Endodermal cell (in vitro differentiated cells): ENCODE data around the gene TAGLN2. TPM values are rescaled to one million over a fixed set of nuclear protein-coding genes. Genes with fewer than 3 reads are reported as not detected.

Source experiments
- DNase-seq: peaks from one replicate; pipeline ENCODE4 v3.0.0-alpha.2; 2017
- H3K27ac ChIP-seq: 2 replicates; pipeline ENCODE4 v1.5.1; 2013; ENCODE audit warnings: mild to moderate bottlenecking, low read depth, low read length, moderate library complexity
- H3K27me3 ChIP-seq: 2 replicates; pipeline ENCODE4 v1.6.1; 2013; ENCODE audit warnings: mild to moderate bottlenecking, low read length, moderate library complexity; ENCODE audit not compliant: insufficient read depth, control insufficient read depth, poor library complexity, severe bottlenecking
- H3K36me3 ChIP-seq: 2 replicates; pipeline ENCODE4 v1.7.0; 2013; ENCODE audit warnings: mild to moderate bottlenecking, low read length, moderate library complexity; ENCODE audit not compliant: control insufficient read depth, insufficient read depth
- H3K4me1 ChIP-seq: one replicate; pipeline ENCODE4 v1.7.0; 2013; ENCODE audit warnings: low read length; ENCODE audit not compliant: control insufficient read depth, insufficient read depth
- H3K4me3 ChIP-seq: 2 replicates; pipeline ENCODE4 v1.5.1; 2013; ENCODE audit warnings: mild to moderate bottlenecking, low read length, moderate library complexity
- H3K9ac ChIP-seq: 2 replicates; pipeline ENCODE4 v1.6.1; 2013; ENCODE audit warnings: mild to moderate bottlenecking, low read length, moderate library complexity; ENCODE audit not compliant: poor library complexity, severe bottlenecking; ENCODE audit errors: extremely low read depth
- H3K9me3 ChIP-seq: 2 replicates; pipeline ENCODE4 v1.6.1; 2013; ENCODE audit warnings: mild to moderate bottlenecking, low read length, moderate library complexity; ENCODE audit not compliant: control insufficient read depth
- H3K27ac Mint-ChIP-seq: 2 replicates; pipeline ENCODE4 v1.8.0; 2020; ENCODE audit warnings: mixed read lengths
- H3K27me3 Mint-ChIP-seq: 2 replicates; pipeline ENCODE4 v1.8.0; 2021; ENCODE audit warnings: mild to moderate bottlenecking, mixed read lengths; ENCODE audit not compliant: insufficient read depth
- H3K36me3 Mint-ChIP-seq: 2 replicates; pipeline ENCODE4 v1.8.0; 2020; ENCODE audit warnings: low read depth, mixed read lengths
- H3K4me1 Mint-ChIP-seq: 2 replicates; pipeline ENCODE4 v1.8.0; 2020; ENCODE audit warnings: mixed read lengths
- H3K4me3 Mint-ChIP-seq: 2 replicates; pipeline ENCODE4 v1.8.0; 2020; ENCODE audit warnings: mild to moderate bottlenecking, moderate library complexity, mixed read lengths
- H3K9me3 Mint-ChIP-seq: 2 replicates; pipeline ENCODE4 v1.8.0; 2020; ENCODE audit warnings: mild to moderate bottlenecking, mixed read lengths
- CTCF ChIP-seq: fragments of 200-600 bp; sonication (generic); conservative IDR thresholded peaks from 2 replicates; pipeline ENCODE4 v1.5.0; 2021; ENCODE audit warnings: antibody characterized with exemption, mild to moderate bottlenecking
- WGBS, 2 experiments: methylation state at CpG; one replicate each; pipeline versions ENCODE4 v1.1.5 to v1.1.7; 2013; ENCODE audit warnings: missing lambda C conversion rate in 2 of 2, mixed read lengths in 1 of 2; ENCODE audit not compliant: insufficient coverage in 1 of 2, insufficient read length in 1 of 2; 5-methylcytosine and 5-hydroxymethylcytosine counted together
- total RNA-seq, 2 donors: library from RNA; stranded (reverse); fragmentation: NEBNext Ultra II Directional in 1 of 2; extraction: Animal tissue kit (Norgen Biotek cat#: 25700) in 1 of 2; gene quantifications; 2 replicates in 1 of 2; 3 replicates in 1 of 2; pipeline ENCODE4 v1.2.1, GENCODE V29; 2021

TAGLN2 gene
- total RNA-seq, 2 donors from 2014 or later, result 136 to 221 TPM

DNA sequence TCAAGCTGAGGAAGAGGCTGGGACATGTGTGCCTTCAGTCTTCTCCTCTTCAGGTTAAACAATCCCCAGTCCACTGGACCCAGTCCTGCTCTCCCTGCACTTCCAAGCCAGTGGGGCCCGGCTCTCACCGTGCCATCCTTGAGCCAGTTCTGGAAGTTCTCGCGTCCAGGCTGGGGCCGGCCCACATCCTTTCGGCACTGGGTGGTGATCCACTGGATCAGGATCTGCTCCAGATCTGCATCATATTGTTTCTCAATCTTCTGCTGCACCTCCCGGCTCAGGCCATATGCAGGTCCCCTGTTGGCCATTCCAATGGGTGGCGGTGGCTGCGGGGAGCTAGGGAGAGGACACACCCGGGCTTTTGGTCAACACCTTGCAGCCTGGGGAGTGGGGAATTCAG, 5.1 kb downstream of the TAGLN2 start:
- Mint-ChIP-seq H3K4me3 (no peak overlapping the region), H3K4me1 (peaks cover 63% of the 10 kb centered on the region), H3K36me3 (peaks cover 33% of the 10 kb centered on the region), H3K9me3 (no peaks in the 10 kb centered on the region), H3K27ac (no peak overlapping the region), H3K27me3 (no peaks in the 10 kb centered on the region)
- WGBS, 2 experiments, result 92 to 97% methylated on average over 8 to 10 of the region's 10 CpGs
- Histone ChIP-seq H3K4me3 (no peak overlapping the region), H3K9ac (no peak overlapping the region), H3K27ac (no peak overlapping the region), H3K36me3 (peaks cover 51% of the 10 kb centered on the region), H3K4me1 (peaks cover 30% of the 10 kb centered on the region), H3K9me3 (no peaks in the 10 kb centered on the region), H3K27me3 (no peaks in the 10 kb centered on the region)
- no peak for TF ChIP-seq CTCF
- no peak for DNase-seq

DNA sequence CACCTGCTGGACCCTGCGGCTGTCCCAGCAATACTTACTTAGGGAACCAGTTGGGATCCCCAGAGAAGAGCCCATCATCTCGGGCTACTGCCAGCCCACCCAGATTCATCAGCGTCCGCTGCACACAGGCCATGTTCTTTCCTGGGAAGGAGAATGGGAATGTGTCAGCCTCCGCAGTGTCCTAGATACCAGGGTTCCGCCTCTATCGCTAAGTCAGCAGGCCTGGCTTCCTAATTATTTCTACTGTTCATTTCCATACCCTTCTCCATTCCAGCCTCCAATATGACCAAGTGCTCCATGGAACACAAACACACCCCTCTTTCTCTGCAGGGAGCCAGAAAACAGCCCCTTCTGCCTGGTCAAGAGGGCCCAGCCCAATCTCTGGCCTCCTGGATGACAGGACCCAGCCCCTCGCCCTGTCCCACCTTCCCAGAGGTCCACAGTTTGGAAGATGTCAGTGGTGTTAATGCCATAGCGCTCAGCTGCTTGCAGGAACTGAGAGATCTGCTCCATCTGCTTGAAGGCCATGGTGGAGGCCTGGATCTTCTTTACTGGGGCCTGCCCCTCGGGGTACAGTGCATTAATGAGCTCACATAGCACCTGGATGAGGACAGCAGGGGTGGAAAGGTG, 6.0 kb downstream of the TAGLN2 start:
- H3K27ac ChIP-seq, result no peak overlapping the region
- no peak overlapping the region for H3K4me3 ChIP-seq
- H3K9me3 ChIP-seq, result no peaks in the 10 kb centered on the region
- Mint-ChIP-seq H3K4me1 (peaks cover 70% of the 10 kb centered on the region), H3K36me3 (peaks cover 33% of the 10 kb centered on the region), H3K9me3 (no peaks in the 10 kb centered on the region), H3K27ac (no peak overlapping the region), H3K4me3 (no peak overlapping the region), H3K27me3 (no peaks in the 10 kb centered on the region)
- H3K4me1 ChIP-seq, result peaks cover 32% of the 10 kb centered on the region
- H3K36me3 ChIP-seq, result peaks cover 51% of the 10 kb centered on the region
- no peak for DNase-seq
- no peak for TF ChIP-seq CTCF
- H3K9ac ChIP-seq, result no peak overlapping the region
- WGBS, 2 experiments, result 94 to 100% methylated on average over 8 to 10 of the region's 10 CpGs
- no peaks in the 10 kb centered on the region for H3K27me3 ChIP-seq

DNA sequence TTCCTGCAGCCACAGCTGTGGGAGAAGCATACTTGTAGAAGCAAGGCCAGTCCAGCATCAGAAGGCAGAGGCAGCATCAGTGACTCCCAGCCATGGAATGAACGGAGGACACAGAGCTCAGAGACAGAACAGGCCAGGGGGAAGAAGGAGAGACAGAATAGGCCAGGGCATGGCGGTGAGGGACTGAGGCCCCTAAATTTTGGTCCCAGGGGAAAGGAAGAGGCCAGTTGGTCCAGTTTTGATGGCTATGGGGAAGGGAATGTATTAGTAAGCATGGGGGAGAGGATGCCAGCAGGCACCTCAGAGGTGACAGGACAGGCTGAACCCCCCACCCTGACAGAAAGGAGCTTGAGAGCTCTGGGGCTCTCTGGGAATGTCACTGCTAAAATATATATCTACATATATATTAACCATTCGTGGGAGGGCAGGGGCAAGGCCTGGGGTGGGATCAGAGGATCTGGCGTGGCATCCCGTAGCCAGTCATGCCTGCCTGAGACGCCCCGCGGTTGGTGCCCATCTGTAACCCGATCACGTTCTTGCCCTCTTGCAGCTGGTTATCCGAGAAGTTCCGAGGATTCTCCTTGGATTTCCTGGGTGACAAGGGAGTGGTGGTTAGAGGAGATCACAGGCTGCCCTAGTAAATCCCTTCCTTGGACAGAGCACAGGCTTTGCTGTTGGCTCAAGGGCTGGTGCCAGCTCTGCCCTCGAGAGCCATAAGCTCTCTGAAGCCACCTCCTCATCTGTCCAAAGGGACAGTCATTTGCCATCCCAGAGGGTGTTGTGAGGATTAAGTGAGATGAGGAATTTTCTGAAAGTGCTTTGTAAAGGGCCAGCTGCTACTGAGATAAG, 6.7 kb downstream of the TAGLN2 start:
- H3K27me3 Mint-ChIP-seq, result no peaks in the 10 kb centered on the region
- peaks cover 33% of the 10 kb centered on the region for H3K36me3 Mint-ChIP-seq
- H3K9me3 Mint-ChIP-seq, result no peaks in the 10 kb centered on the region
- WGBS, 2 experiments, result 90 to 97% methylated on average over 4 to 13 of the region's 13 CpGs
- peaks cover 71% of the 10 kb centered on the region for H3K4me1 Mint-ChIP-seq
- no peak overlapping the region for H3K4me3 ChIP-seq
- H3K36me3 ChIP-seq, result peaks cover 51% of the 10 kb centered on the region
- no peaks in the 10 kb centered on the region for H3K27me3 ChIP-seq
- DNase-seq, result no peak
- TF ChIP-seq CTCF, result no peak
- H3K27ac ChIP-seq, result no peak overlapping the region
- peak overlapping the region; percentile 9 for H3K27ac Mint-ChIP-seq
- no peak overlapping the region for H3K9ac ChIP-seq
- no peak overlapping the region for H3K4me3 Mint-ChIP-seq
- no peaks in the 10 kb centered on the region for H3K9me3 ChIP-seq
- peaks cover 38% of the 10 kb centered on the region for H3K4me1 ChIP-seq
